HepG2 (cell line): ENCODE measurements around the gene TST. TPM values are rescaled to one million over a fixed set of nuclear protein-coding genes. Genes with fewer than 3 reads are reported as not detected.

Experiments used
- ATAC-seq: fragments of 200-7000 bp; cut with Tn5 transposase; 3 replicates; pipeline ENCODE4 v1.9.1; 2020; ENCODE audit warnings: mild to moderate bottlenecking, moderate library complexity
- BruUV-seq: library from RNA; stranded (reverse); fragments of 400-500 nt; replicated peaks from 2 replicates; lab custom pipeline; 2021; lab: Mats Ljungman, UMichigan
- CTCF ChIA-PET: fragments of 300-600 bp; formaldehyde crosslinking; extraction: SDS; loops from one replicate; lab custom pipeline; 2021; ENCODE audit warnings: low total read pairs, inconsistent platforms, low intra/inter-chr PET ratio; lab: Yijun Ruan, JAX
- POLR2A ChIA-PET: fragments of 350-600 bp; sonication (Branson Sonifier 250); formaldehyde crosslinking; loops from one replicate; lab custom pipeline; 2020; ENCODE audit warnings: antibody characterized with exemption, inconsistent platforms; lab: Yijun Ruan, JAX
- DNase-seq: peaks from one replicate; pipeline ENCODE4 v3.0.0-alpha.2; 2015; ENCODE audit warnings: low spot score
- FAIRE-seq: peaks from 3 replicates; lab custom pipeline; 2011; peaks lifted over from hg19 to GRCh38; lab: Jason Lieb, UNC
- H2AFZ ChIP-seq: one replicate; pipeline ENCODE4 v1.6.1; 2011; ENCODE audit warnings: low read length, inconsistent platforms
- H3K27ac ChIP-seq: fragments of 300-600 bp; 3 replicates; pipeline ENCODE4 v1.8.0; 2011; ENCODE audit warnings: mixed run types, mild to moderate bottlenecking, mixed read lengths, low read length, inconsistent platforms; ENCODE audit not compliant: insufficient read depth; ENCODE audit errors: extremely low read length
- H3K27me3 ChIP-seq, 2 experiments: fragments of 200-600 bp in 1 of 2; 2 replicates in 1 of 2; 3 replicates in 1 of 2; pipeline versions ENCODE4 v1.6.0 to v1.8.0; 2011; ENCODE audit warnings: low read length in 2 of 2, mild to moderate bottlenecking in 2 of 2, moderate library complexity in 2 of 2, inconsistent platforms in 1 of 2; ENCODE audit not compliant: insufficient read depth in 2 of 2, control insufficient read depth in 1 of 2
- H3K36me3 ChIP-seq, 2 experiments: fragments of 200-600 bp in 1 of 2; replicated peaks in 1 of 2; 2 replicates in 1 of 2; 3 replicates in 1 of 2; pipeline versions ENCODE4 v1.5.1 to v1.8.0; 2011; ENCODE audit warnings: low read length in 2 of 2, inconsistent platforms in 1 of 2; ENCODE audit not compliant: insufficient read depth in 2 of 2, control insufficient read depth in 1 of 2
- H3K4me1 ChIP-seq: 2 replicates; pipeline ENCODE4 v1.5.1; 2012; ENCODE audit warnings: low read length, inconsistent platforms; ENCODE audit not compliant: insufficient read depth
- H3K4me2 ChIP-seq: 2 replicates; pipeline ENCODE4 v1.6.0; 2011; ENCODE audit warnings: low read depth, low read length, inconsistent platforms
- H3K4me3 ChIP-seq, 3 experiments: fragments of 200-600 bp in 1 of 3; sonication (generic), shearing (Covaris generic) in 1 of 3; replicated peaks in 1 of 3; 2 replicates each; pipeline ENCODE4 v1.5.1; 2011 to 2016; ENCODE audit warnings: low read length in 3 of 3, inconsistent platforms in 2 of 3, low read depth in 2 of 3, mild to moderate bottlenecking in 2 of 3, control low read depth in 1 of 3, mixed read lengths in 1 of 3; ENCODE audit not compliant: insufficient read depth in 1 of 3
- H3K79me2 ChIP-seq: one replicate; pipeline ENCODE4 v1.6.1; 2011; ENCODE audit warnings: low read length, inconsistent platforms; ENCODE audit not compliant: insufficient read depth
- H3K9ac ChIP-seq: 2 replicates; pipeline ENCODE4 v1.6.0; 2011; ENCODE audit warnings: mild to moderate bottlenecking, low read depth, low read length, inconsistent platforms; ENCODE audit not compliant: insufficient read depth
- H3K9me3 ChIP-seq: 2 replicates; pipeline ENCODE4 v1.5.1; 2012; ENCODE audit warnings: mild to moderate bottlenecking, low read length
- H4K20me1 ChIP-seq: 2 replicates; pipeline ENCODE4 v1.6.0; 2011; ENCODE audit warnings: inconsistent platforms, mild to moderate bottlenecking, low read length, moderate library complexity; ENCODE audit not compliant: insufficient read depth
- ADNP ChIP-seq: sonication (generic); formaldehyde crosslinking; IDR thresholded peaks from 2 replicates; pipeline ENCODE4 v1.4.0; 2020; ENCODE audit warnings: missing genetic modification reagents
- CENPX ChIP-seq: sonication (generic); formaldehyde crosslinking; IDR thresholded peaks from 2 replicates; pipeline ENCODE4 v1.9.0; 2021; ENCODE audit warnings: mild to moderate bottlenecking, missing genetic modification reagents, moderate library complexity
- JUND ChIP-seq: sonication (generic); formaldehyde crosslinking; IDR thresholded peaks from 2 replicates; pipeline ENCODE4 v1.8.0; 2022; ENCODE audit warnings: mild to moderate bottlenecking, missing genetic modification reagents
- KDM5A ChIP-seq: fragments of 200-600 bp; sonication (generic); IDR thresholded peaks from 2 replicates; pipeline ENCODE4 v1.7.0; 2018; ENCODE audit warnings: antibody characterized with exemption, mild to moderate bottlenecking, low read length, borderline replicate concordance
- NFIB ChIP-seq: sonication (generic); formaldehyde crosslinking; IDR thresholded peaks from 2 replicates; pipeline ENCODE4 v1.9.0; 2021; ENCODE audit warnings: missing genetic modification reagents, mild to moderate bottlenecking, borderline replicate concordance
- NFKB2 ChIP-seq: sonication (generic); formaldehyde crosslinking; IDR thresholded peaks from 2 replicates; pipeline ENCODE4 v1.4.0; 2020; ENCODE audit warnings: missing genetic modification reagents, borderline replicate concordance
- PHF5A ChIP-seq: IDR thresholded peaks from one replicate; pipeline ENCODE4 v1.6.1; 2018; ENCODE audit warnings: low read depth, missing genetic modification reagents; ENCODE audit not compliant: unreplicated experiment
- PRPF4 ChIP-seq: fragments of 200-400 bp; formaldehyde crosslinking; IDR thresholded peaks from 2 replicates; pipeline ENCODE4 v1.6.1; 2016; ENCODE audit warnings: low read length, low read depth; ENCODE audit not compliant: poor library complexity, severe bottlenecking
- REPIN1 ChIP-seq: sonication (generic); formaldehyde crosslinking; IDR thresholded peaks from 2 replicates; pipeline ENCODE4 v1.8.0; 2022; ENCODE audit warnings: missing genetic modification reagents, low read depth, mild to moderate bottlenecking, borderline replicate concordance
- SMARCC2 ChIP-seq: fragments of 450-650 bp; IDR thresholded peaks from 2 replicates; pipeline ENCODE4 v1.6.1; 2017; ENCODE audit warnings: antibody characterized with exemption, mild to moderate bottlenecking
- ZNF234 ChIP-seq: sonication (generic); formaldehyde crosslinking; conservative IDR thresholded peaks from 2 replicates; pipeline ENCODE4 v1.5.1; 2020; ENCODE audit warnings: mild to moderate bottlenecking, missing genetic modification reagents
- ZNF747 ChIP-seq: sonication (generic); formaldehyde crosslinking; IDR thresholded peaks from 2 replicates; pipeline ENCODE4 v1.8.1; 2023; ENCODE audit warnings: missing genetic modification reagents, mild to moderate bottlenecking, borderline replicate concordance
- ZSCAN20 ChIP-seq: sonication (generic); formaldehyde crosslinking; IDR thresholded peaks from 2 replicates; pipeline ENCODE4 v1.4.0; 2020; ENCODE audit warnings: missing genetic modification reagents, mild to moderate bottlenecking, borderline replicate concordance
- ZSCAN31 ChIP-seq: sonication (generic); formaldehyde crosslinking; IDR thresholded peaks from 2 replicates; pipeline ENCODE4 v1.5.0; 2020; ENCODE audit warnings: low read depth, mild to moderate bottlenecking, missing genetic modification reagents
- WGBS: methylation state at CpG from one replicate; pipeline ENCODE4 v1.1.6; 2017; ENCODE audit warnings: low lambda C conversion rate; 5-methylcytosine and 5-hydroxymethylcytosine counted together
- in situ Hi-C: cut with HindIII; loops from 2 replicates; pipeline ENCODE4 v1.10.0; 2017; ENCODE audit warnings: low pct_unique_long_range_greater_than_20kb; ENCODE audit not compliant: extremely low pct_ligation_motif_present
- intact Hi-C: fragments of 100-400 bp; cut with micrococcal nuclease; formaldehyde crosslinking; loops from one replicate; pipeline ENCODE4 v1.10.0; 2022; ENCODE audit not compliant: unreplicated experiment
- polyA plus RNA-seq, 8 experiments: library from polyadenylated mRNA; depleted of rRNA in 3 of 8; stranded (reverse) in 7 of 8; unstranded in 1 of 8; fragments of >200 nt; fragmentation: Illumina TruSeq in 4 of 8; extraction: Trizol in 4 of 8; gene quantifications; 2 replicates each; pipeline versions ENCODE4 v1.2.1 to v1.2.3, GENCODE V29; 2011 to 2016; ENCODE audit warnings: low read depth in 4 of 8, missing spikeins in 1 of 8, mixed read lengths in 1 of 8; ENCODE audit not compliant: insufficient read depth in 1 of 8
- total RNA-seq, 5 experiments: library from RNA; depleted of rRNA; stranded (reverse); fragments of >200 nt; fragmentation: Illumina TruSeq; extraction: Trizol; gene quantifications; 2 replicates each; pipeline ENCODE4 v1.2.3, GENCODE V29; 2016; ENCODE audit warnings: low read depth in 1 of 5
- TF ChIP-seq, protein P1 (sequence below): sonication (generic); formaldehyde crosslinking; IDR thresholded peaks from 2 replicates; pipeline ENCODE4 v1.8.0; 2022; ENCODE audit warnings: missing genetic modification reagents, mild to moderate bottlenecking, moderate library complexity, borderline replicate concordance
- TF ChIP-seq, protein P2 (sequence below): IDR thresholded peaks from 2 replicates; pipeline ENCODE4 v1.6.1; 2016
- TF ChIP-seq, protein P3 (sequence below): sonication (generic); formaldehyde crosslinking; IDR thresholded peaks from 2 replicates; pipeline ENCODE4 v1.8.0; 2022; ENCODE audit warnings: missing genetic modification reagents, mild to moderate bottlenecking, borderline replicate concordance
- TF ChIP-seq, protein P4 (sequence below): sonication (generic); formaldehyde crosslinking; IDR thresholded peaks from 2 replicates; pipeline ENCODE4 v1.8.0; 2022; ENCODE audit warnings: mild to moderate bottlenecking, missing genetic modification reagents

Gene TST
- total and polyA plus RNA-seq, 2 of the 13 experiments (the other 11 are each of a cell fraction or from before 2014, with no cell fraction given) = 44.6 to 63.6 TPM

DNA sequence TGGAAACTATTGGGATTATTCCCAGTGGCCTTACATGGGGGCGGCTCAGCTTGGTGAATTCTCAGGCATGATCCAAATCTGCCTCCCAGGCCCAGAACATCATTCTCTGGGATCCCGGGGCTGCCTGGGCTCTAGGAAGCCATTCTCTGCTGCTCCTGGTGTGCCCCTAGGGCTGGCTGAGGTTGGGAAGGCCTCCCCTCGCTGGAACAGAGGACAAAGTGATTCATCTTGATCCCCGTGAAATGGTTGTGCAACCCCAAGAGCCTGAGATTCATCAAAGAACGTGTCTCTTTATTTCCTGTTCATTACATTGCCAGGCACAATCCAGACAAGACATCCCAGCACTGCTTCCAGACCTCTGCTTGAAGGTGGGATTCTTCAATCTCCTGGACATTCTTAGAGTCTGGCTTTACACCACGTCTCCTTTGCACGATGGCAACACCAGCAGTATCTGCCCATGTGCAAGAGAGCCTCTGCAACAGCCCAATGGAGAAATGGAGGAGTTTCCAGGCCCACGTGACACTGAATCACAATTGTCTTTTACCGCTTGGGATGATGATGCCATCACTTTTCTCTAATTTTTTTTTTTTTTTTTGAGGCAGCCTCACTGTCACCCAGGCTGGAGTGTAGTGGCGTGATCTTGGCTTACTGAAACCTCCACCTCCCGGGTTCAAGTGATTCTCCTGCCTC is 52.3 kb downstream of the TST start (continued):
- TF ChIP-seq, protein P1, sequence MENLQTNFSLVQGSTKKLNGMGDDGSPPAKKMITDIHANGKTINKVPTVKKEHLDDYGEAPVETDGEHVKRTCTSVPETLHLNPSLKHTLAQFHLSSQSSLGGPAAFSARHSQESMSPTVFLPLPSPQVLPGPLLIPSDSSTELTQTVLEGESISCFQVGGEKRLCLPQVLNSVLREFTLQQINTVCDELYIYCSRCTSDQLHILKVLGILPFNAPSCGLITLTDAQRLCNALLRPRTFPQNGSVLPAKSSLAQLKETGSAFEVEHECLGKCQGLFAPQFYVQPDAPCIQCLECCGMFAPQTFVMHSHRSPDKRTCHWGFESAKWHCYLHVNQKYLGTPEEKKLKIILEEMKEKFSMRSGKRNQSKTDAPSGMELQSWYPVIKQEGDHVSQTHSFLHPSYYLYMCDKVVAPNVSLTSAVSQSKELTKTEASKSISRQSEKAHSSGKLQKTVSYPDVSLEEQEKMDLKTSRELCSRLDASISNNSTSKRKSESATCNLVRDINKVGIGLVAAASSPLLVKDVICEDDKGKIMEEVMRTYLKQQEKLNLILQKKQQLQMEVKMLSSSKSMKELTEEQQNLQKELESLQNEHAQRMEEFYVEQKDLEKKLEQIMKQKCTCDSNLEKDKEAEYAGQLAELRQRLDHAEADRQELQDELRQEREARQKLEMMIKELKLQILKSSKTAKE (CRISPR knock-in tag) = no peak
- TF ChIP-seq CENPX (CRISPR knock-in tag) = no peak
- TF ChIP-seq KDM5A = no peak
- TF ChIP-seq, protein P2, sequence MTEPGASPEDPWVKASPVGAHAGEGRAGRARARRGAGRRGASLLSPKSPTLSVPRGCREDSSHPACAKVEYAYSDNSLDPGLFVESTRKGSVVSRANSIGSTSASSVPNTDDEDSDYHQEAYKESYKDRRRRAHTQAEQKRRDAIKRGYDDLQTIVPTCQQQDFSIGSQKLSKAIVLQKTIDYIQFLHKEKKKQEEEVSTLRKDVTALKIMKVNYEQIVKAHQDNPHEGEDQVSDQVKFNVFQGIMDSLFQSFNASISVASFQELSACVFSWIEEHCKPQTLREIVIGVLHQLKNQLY (CRISPR knock-in tag) = no peak
- no peak for TF ChIP-seq JUND (CRISPR knock-in tag)
- TF ChIP-seq REPIN1 = no peak
- TF ChIP-seq SMARCC2 = no peak

DNA sequence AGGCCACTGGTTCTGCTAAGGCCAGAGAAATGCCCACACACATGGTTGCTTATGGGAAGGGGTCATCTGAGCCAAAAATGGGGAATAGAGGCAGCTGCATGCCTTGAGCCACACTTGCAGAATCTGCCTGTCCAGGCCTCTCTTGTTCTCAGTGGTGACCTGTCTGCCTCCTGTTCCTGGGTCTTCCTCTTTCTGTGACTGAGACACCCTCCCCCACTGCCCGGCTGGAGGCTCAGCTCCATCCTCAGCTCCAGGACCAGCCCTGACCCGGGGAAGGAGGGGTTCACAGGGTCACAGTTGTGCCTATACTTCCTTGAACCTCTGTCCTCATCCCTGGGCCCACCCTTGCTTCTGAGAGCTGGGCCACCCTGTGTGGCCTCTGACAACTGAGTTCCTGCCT is 53.6 kb downstream of the TST start:
- in situ Hi-C loops = no loop called here
- peaks cover 0 to 8% of the 10 kb centered on the region in 2 experiments; a peak in 2 of 5 replicates for H3K27me3 ChIP-seq
- DNase-seq (no peak), FAIRE-seq (no peak), ATAC-seq (no peak)
- intact Hi-C loops = no loop called here
- H3K79me2 ChIP-seq = no peaks in the 10 kb centered on the region
- no peaks in the 10 kb centered on the region for H3K36me3 ChIP-seq
- H3K4me2 ChIP-seq = no peak overlapping the region
- H3K27ac ChIP-seq = no peak overlapping the region
- 0% methylated on average over 2 of the region's 2 CpGs for WGBS
- CTCF ChIA-PET = no interaction called here
- no peak overlapping the region for H3K9ac ChIP-seq
- H2AFZ ChIP-seq = no peak overlapping the region
- H3K4me1 ChIP-seq = no peaks in the 10 kb centered on the region
- no peaks in the 10 kb centered on the region for H4K20me1 ChIP-seq
- no peak overlapping the region for H3K4me3 ChIP-seq
- POLR2A ChIA-PET = no interaction called here
- BruUV-seq = no TSS peak
- no peaks in the 10 kb centered on the region for H3K9me3 ChIP-seq
- TF ChIP-seq PHF5A (CRISPR knock-in tag) = no peak
- TF ChIP-seq ADNP (CRISPR knock-in tag) = no peak
- TF ChIP-seq, protein P3, sequence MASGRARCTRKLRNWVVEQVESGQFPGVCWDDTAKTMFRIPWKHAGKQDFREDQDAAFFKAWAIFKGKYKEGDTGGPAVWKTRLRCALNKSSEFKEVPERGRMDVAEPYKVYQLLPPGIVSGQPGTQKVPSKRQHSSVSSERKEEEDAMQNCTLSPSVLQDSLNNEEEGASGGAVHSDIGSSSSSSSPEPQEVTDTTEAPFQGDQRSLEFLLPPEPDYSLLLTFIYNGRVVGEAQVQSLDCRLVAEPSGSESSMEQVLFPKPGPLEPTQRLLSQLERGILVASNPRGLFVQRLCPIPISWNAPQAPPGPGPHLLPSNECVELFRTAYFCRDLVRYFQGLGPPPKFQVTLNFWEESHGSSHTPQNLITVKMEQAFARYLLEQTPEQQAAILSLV (CRISPR knock-in tag) = no peak
- TF ChIP-seq ZNF234 = no peak
- no peak for TF ChIP-seq ZSCAN20 (CRISPR knock-in tag)
- TF ChIP-seq NFKB2 (CRISPR knock-in tag) = no peak
- TF ChIP-seq PRPF4 = no peak
- no peak for TF ChIP-seq ZNF747
- no peak for TF ChIP-seq NFIB (CRISPR knock-in tag)
- TF ChIP-seq, protein P4, sequence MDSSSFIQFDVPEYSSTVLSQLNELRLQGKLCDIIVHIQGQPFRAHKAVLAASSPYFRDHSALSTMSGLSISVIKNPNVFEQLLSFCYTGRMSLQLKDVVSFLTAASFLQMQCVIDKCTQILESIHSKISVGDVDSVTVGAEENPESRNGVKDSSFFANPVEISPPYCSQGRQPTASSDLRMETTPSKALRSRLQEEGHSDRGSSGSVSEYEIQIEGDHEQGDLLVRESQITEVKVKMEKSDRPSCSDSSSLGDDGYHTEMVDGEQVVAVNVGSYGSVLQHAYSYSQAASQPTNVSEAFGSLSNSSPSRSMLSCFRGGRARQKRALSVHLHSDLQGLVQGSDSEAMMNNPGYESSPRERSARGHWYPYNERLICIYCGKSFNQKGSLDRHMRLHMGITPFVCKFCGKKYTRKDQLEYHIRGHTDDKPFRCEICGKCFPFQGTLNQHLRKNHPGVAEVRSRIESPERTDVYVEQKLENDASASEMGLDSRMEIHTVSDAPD (CRISPR knock-in tag) = no peak
- no peak for TF ChIP-seq ZSCAN31
